A673 (cell line): ENCODE results near the gene ZNF428.

Experiments used
- EZH2 ChIP-seq: fragments of 200-600 bp; sonication (generic); IDR thresholded peaks from 2 replicates; pipeline ENCODE4 v1.6.1; 2017; ENCODE audit warnings: borderline replicate concordance, low read depth, mild to moderate bottlenecking, mixed read lengths, antibody characterized with exemption, low read length; ENCODE audit not compliant: poor library complexity, severe bottlenecking
- TF ChIP-seq, protein P1 (sequence below): fragments of 300-800, 200-600 bp; sonication (generic); conservative IDR thresholded peaks from 2 replicates; pipeline ENCODE4 v1.5.1; 2017; ENCODE audit warnings: low read depth, mild to moderate bottlenecking, antibody characterized with exemption, low read length, moderate library complexity, mixed read lengths

DNA sequence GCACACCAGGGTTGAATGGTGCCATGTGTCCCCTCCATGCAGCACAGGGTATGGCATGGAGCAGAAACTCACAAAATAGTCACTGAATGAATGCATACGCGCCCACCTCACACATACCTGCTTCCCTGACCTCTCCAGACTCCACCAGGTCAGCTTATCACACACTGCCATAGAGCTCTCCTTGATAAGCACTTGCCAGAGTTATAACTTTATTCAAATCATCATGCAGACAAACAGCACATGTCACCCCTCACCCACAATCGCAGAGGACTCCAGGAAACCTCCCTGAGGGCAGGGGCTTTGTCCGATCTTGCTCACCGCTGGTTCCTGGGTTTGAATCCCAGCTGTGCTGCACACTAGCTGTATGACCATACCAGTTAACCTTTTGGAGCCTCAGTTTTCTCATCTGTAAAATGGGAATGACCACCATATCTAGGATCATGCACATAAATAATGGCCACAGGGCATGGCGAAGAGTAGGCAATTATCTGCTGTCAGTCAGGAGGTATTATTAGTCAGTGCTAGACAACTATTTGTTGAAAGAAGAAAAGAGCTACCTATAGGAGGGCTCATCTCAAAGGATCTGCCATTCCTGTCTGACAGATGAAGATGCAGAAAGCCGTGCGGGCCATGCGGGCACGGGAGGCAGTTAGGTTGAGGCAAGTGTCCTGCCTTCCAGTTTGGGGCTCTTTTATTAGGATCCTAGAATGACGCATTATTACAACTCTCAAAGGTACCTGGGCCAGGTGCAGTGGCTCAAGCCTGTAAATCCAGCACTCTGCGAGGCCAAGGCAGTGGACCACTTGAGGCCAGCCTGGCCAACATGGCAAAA is 58.1 kb downstream of the ZNF428 start:
- TF ChIP-seq EZH2: no peak
- TF ChIP-seq, protein P1, sequence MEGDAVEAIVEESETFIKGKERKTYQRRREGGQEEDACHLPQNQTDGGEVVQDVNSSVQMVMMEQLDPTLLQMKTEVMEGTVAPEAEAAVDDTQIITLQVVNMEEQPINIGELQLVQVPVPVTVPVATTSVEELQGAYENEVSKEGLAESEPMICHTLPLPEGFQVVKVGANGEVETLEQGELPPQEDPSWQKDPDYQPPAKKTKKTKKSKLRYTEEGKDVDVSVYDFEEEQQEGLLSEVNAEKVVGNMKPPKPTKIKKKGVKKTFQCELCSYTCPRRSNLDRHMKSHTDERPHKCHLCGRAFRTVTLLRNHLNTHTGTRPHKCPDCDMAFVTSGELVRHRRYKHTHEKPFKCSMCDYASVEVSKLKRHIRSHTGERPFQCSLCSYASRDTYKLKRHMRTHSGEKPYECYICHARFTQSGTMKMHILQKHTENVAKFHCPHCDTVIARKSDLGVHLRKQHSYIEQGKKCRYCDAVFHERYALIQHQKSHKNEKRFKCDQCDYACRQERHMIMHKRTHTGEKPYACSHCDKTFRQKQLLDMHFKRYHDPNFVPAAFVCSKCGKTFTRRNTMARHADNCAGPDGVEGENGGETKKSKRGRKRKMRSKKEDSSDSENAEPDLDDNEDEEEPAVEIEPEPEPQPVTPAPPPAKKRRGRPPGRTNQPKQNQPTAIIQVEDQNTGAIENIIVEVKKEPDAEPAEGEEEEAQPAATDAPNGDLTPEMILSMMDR: no peak
